NCI-H187 treated with DMSO at 0.1 percent for 48 hours (cell line): ENCODE measurements around the gene ZNF57.
"Not testable (repeated sequence)": the region's sequence is repeated elsewhere in the genome, so short reads cannot be mapped to it uniquely, and the experiment has no call there.

Source experiments
- DNase-seq: peaks from one replicate; lab custom pipeline; 2025; lab: John Stamatoyannopoulos, UW

Gene ZNF57

GRCh38 chr19:2952953-2953481 is 52.3 kb downstream of the ZNF57 start:
- no peak for DNase-seq

- DNase-seq: no peak
These were observed 56.4 kb downstream of the ZNF57 start for GRCh38 chr19:2957160-2957559.

GRCh38 chr19:2960120-2960519 is 59.4 kb downstream of the ZNF57 start:
- no peak for DNase-seq

- peak; percentile 68 for DNase-seq
These were observed 61.4 kb downstream of the ZNF57 start for GRCh38 chr19:2962018-2962670.

GRCh38 chr19:2963122-2963521 is 62.4 kb downstream of the ZNF57 start:
- DNase-seq: no peak

GRCh38 chr19:2963631-2964030 is 62.9 kb downstream of the ZNF57 start:
- DNase-seq: not testable (repeated sequence)

- DNase-seq: no peak
These were observed 64.1 kb downstream of the ZNF57 start for GRCh38 chr19:2964874-2965273.

GRCh38 chr19:2967972-2968371 is 67.2 kb downstream of the ZNF57 start:
- DNase-seq: no peak
